ENCODE data around the gene RER1.

DNA sequence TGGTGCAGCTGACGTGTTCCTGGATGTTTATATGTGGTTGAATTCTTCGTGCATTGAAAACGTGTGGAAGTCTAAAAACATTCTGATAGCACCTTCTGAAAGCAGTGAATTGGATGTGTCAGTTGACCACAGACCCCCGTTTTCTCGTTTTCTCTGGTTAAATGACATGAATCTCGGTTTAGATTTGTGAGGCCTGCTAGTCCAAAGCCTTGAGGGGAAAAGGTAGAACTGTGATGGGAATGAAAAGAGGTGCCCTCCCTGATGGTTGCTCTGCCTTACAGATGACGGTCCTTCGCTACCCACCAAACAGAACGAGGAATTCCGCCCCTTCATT, 8.9 kb downstream of the RER1 start:
- TF ChIP-seq, protein P1, sequence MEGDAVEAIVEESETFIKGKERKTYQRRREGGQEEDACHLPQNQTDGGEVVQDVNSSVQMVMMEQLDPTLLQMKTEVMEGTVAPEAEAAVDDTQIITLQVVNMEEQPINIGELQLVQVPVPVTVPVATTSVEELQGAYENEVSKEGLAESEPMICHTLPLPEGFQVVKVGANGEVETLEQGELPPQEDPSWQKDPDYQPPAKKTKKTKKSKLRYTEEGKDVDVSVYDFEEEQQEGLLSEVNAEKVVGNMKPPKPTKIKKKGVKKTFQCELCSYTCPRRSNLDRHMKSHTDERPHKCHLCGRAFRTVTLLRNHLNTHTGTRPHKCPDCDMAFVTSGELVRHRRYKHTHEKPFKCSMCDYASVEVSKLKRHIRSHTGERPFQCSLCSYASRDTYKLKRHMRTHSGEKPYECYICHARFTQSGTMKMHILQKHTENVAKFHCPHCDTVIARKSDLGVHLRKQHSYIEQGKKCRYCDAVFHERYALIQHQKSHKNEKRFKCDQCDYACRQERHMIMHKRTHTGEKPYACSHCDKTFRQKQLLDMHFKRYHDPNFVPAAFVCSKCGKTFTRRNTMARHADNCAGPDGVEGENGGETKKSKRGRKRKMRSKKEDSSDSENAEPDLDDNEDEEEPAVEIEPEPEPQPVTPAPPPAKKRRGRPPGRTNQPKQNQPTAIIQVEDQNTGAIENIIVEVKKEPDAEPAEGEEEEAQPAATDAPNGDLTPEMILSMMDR (IDR thresholded peaks at IDR 0.05): no peak
- TF ChIP-seq EP300 (IDR thresholded peaks at IDR 0.05) (no peak), POLR2A (IDR thresholded peaks at IDR 0.05) (no peak)
